ENCODE measurements around the gene POLK.
"Not testable (repeated sequence)": the region's sequence is repeated elsewhere in the genome, so short reads cannot be mapped to it uniquely, and the experiment has no call there.

Gene POLK

DNA sequence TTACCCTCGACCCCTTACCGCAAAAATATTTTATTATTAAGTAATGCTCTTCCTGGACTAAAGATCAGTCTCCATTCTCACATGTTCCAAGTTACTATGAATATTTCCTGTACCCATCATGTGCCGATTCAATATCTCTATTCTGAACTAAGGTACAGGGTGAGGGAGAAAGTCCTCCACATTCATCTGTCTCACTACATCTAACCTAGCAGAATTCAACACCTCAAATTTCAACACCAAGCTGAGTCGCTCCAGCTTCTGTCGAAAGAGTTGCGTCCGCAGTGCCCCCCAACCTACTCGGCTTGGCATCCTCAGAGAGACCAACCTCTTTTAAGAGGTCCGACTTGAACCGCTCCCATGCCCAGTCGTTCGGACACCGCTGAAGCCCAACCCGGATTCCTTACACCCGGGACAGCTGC, 1.3 kb upstream of the POLK start:
- DNase-seq (ENCODE audit: low read depth in 2 of 3, low spot score in 2 of 3): no peak

DNA sequence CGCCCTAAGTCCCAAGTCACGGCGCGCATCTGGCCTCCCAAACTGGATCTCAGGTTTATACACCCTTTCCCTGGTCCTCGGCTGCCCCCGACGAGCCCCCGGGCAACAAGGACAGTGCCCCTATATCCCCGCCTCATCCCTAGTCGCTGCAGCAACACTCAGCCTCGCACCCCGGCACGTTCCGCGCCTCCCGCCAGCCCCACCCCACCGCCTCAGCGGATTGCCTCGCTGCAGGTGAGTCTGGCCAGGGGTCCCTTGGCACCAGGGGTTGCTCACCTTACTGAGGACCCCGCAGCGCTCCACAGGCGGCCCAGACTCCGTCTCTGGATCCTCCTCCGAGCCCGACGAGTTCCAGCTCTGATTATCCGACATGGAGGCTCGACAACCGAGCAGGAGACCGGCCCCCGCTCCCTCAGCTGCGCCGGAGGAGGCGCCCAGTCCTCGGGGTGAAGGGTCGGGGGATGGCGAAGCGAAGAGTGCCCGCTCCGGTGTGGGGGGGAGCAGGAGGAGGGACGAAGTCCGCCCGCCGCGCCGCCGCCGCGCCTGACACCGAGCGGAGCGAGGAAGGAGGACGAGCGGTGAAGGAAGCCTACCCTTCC, 756 bp upstream of the POLK start:
- DNase-seq (ENCODE audit: low read depth in 2 of 3, low spot score in 2 of 3): peak in 2 of 3 experiments; percentile 4 to 17

DNA sequence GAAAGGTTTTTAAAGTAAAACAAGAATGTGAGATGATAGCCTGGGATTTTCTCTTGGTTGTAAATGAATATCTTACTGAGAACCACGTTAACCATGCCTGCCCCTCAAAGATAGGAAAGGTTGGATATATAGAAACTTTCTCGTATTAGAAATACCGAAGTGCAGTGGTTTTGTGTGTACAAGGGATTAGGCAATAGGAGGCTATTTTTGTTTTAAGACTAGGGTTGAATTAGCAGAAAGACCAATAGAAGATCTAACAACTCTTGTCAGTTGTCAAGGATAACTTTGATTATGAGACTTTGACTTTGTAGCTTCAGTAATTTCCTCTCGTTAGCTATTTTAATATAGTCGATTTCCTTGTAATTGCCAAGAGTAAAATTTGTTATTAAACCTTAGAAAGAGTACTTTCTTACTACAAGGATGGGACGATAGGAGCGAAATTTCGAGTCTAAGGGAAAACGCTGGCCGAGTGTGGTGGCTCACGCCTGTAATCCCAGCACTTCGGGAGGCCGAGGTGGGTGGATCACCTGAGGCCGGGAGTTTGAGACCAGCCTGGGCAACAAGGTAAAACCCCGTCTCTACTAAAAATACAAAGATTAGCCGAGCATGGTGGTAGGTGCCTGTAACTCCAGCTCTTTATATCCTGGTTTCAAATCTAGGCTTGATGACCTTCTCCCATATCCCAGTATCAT, 838 bp downstream of the POLK start:
- no peak for DNase-seq (ENCODE audit: low read depth in 2 of 3, low spot score in 2 of 3)

DNA sequence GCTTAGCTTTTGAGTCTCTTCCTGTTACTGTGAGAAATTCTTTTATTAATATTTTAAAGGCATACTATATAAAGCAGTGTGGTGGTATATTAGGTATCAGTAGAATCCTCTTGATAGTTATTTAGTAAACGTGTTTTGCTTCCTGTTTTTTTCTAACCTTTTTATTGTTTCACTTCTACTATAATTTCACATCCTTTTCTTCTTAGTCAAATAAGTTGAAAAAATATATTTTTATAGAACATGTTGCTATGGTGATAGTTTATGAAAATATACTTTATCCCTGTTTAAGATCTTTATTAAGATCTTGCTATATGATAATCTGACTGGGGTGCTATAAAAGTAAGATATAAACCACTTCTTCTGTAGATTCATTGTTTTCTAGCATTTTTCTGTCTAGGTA, 2.1 kb downstream of the POLK start:
- no peak for DNase-seq (ENCODE audit: low read depth in 2 of 3, low spot score in 2 of 3)

DNA sequence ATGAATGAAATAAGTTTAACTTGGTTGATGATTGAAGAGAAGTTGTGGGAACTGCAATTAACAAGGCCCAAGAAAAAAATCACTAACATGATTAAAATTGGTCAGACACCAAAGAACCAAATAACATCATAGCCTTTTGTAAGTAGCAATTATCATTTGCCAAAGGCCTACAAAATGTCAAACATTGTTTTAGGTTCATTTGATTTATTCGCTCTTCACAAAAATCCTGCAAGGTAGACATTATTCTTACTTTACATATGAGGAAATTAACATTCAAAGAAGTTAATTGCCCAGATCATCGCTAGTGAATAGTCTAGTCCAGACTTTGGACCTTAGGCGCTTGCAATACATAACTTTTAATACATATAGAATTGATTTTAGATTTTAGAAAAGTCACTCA, 2.6 kb downstream of the POLK start:
- DNase-seq (ENCODE audit: low read depth in 2 of 3, low spot score in 2 of 3): no peak

DNA sequence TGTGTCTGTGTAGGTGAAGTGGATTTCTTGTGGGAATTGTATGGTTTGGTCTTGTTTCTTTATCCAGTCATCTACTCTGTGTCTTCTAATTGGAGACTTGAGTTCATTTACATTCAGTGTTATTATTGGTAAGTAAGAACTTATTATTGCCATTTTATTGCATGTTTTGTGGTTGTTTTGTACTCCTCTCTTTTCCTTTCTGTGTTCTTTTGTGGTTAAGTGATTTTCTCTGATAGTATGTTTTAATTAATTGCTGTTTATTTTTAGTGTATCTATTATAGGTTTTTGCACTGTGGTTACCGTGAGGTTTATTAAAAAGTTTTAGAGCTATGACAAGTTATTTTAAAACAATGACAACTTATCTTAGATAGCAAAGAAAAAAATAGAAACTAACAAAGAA, 8.1 kb downstream of the POLK start:
- no peak for DNase-seq (ENCODE audit: low read depth in 2 of 3, low spot score in 2 of 3)

DNA sequence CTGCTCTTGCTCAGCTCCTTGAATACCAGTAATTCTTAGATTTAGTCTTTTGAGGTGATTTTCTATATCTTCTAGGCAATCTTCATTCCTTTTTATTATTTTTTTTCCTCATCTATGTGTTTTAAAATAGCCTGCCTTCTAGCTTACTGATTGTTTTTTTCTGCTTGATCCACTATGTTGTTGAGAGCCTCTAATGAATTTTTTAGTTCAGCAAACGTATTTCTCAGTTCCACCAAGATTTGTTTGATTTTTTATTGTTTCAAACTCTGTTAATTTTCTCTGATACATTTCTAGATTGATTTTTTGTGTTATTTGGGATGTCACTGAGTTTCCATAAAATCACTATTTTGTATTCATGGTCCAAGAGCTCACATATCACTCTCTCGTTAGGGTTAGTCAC, 9.5 kb downstream of the POLK start:
- DNase-seq (ENCODE audit: low read depth in 2 of 3, low spot score in 2 of 3): no peak

DNA sequence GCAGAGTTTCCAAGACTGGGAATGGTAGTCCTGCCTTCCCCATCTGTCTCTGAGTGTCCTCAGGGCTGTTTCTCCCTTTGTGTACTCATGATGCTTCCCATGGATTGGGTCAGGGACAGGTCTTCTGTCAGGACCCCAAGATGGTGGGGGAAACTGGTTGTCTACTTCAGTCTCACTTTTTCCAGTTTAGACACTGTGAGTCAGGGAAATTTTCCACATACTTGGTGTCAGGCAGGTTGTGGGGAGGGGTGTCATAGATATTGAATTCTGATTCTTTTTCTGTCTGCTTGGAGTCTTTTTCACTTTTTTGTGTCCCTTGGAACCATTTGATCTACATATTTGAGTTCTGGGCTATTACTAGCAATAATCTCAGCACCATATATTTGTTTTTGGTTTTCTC, 10.3 kb downstream of the POLK start:
- DNase-seq (ENCODE audit: low read depth in 2 of 3, low spot score in 2 of 3): no peak

DNA sequence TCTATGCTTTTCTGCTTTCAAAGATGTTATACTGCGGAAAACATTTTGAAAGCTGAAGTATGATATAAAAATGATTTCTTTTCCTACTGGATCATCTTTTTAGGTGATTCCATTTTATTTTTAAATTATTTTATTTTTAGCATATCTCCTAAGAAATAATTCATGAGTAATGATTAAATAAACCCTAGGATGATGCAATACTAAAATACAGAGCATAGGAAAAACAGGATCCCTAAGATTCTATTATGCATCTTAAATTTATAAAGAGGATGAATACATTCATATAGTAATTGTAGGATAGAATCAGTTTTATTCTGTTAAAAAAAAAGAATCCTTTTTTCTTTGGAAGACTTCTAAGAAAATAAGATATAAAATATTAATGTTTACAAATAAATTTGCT, 10.9 kb downstream of the POLK start:
- no peak for DNase-seq (ENCODE audit: low read depth in 2 of 3, low spot score in 2 of 3)

DNA sequence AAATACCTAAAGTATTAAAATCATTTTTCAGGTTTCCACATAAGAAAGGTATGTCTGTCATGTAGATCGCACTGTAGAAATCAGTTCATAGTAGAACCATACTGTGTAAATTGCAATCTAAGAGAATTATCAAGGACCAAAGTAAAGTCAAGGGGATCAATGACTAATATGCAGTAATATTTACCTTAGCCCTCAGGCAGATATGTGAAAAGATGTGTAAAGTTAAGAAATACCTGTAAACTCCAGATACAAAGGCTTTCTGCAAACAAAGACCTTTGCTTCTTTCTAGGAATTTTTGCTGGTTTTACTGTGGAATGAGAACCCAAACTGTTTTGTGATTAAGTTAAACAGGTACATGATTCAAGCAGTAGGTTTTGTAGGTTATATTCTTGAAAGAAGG, 11.6 kb downstream of the POLK start:
- no peak for DNase-seq (ENCODE audit: low read depth in 2 of 3, low spot score in 2 of 3)

DNA sequence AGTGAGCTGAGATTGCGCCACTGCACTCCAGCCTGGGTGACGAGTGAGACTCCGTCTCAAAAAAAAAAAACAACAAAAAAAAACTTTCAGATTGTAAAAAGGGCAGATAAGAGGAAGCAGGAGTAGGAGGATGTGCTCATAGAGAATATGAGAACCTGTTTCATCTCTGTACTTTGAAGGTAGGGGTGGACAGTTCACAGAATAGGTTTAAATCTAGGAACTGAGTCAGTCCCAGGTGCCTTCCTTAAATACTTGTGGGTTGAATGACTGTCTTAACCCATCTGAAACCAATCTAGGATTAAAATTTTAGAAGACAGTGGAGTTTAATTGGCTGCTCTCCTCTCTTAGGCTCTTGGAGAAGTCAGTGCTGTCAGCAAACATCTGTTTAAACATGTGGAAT, 12.4 kb downstream of the POLK start:
- DNase-seq (ENCODE audit: low read depth in 2 of 3, low spot score in 2 of 3): no peak

DNA sequence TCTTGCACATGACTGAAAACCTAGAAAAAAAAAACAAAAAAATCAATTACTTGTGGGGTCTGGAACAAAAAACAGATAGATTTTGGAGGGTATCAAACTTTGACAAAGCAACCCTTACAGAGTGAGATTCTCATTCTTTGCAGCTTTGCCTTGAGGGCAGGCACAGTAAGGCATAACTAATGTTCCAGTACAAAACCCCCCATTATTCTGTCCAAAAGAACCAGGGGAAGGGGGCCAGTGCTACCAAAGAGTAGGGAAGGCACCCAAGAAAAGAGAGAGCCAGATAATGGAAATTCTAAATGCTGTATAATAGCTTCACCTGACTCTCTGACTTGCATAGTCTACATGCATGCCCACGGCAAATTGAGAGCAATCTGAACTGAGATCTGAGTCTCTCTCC, 12.9 kb downstream of the POLK start:
- DNase-seq (ENCODE audit: low read depth in 2 of 3, low spot score in 2 of 3): no peak

DNA sequence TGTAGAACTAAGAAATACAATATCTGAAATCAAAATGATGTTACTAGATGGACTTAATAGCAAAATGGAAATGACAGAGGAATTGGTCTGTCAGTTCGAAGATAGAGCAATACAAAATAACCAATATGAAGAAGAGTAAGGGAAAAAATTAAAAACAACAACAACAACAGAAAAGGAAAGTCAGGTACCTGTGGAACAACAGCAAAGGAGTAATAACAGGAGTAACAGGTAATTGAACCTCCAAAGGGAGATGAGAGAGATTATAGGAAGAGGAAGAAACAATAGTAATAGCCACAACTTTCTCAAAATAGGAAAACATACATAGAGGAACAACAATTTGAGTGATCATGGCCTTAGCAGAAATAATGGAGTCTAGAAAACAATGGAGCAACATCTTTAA, 13.7 kb downstream of the POLK start:
- DNase-seq (ENCODE audit: low read depth in 2 of 3, low spot score in 2 of 3): no peak

DNA sequence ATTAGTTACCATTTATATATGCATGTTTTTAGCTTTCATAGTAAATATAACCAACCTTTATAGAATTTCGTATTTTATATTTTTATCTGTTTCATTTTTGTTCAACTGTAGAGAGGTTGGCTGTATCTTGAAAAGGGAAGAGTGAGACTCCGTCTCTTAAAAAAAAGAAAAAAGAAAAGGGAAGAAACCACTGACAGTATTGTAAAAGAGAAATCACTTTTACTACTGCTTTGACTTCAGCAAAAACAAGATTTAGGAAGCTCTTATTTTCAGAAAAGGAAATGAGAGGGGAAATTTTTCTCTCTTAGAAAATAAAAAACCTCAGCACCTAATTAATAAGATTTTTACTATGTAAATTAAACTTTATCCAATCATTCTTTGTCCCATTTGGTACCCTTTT, 14.4 kb downstream of the POLK start:
- no peak for DNase-seq (ENCODE audit: low read depth in 2 of 3, low spot score in 2 of 3)

DNA sequence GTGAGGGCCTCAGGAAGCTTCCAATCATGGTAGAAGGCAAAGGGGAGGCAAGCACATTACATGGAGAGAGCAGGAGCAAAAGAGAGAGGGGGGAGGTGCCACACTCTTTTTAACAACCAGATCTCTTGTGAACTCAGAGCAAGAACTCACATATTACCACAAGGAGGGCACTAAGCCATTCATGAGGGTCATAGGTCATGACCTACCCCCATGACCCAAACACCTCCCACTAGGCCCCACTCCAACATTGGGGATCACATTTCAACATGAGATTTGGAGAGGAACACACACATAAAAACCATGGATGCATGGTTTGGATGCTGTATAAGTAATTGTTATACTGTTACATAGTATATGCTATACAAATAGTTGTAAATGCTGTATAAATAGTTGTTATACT, 17.5 kb downstream of the POLK start:
- no peak for DNase-seq (ENCODE audit: low read depth in 2 of 3, low spot score in 2 of 3)

DNA sequence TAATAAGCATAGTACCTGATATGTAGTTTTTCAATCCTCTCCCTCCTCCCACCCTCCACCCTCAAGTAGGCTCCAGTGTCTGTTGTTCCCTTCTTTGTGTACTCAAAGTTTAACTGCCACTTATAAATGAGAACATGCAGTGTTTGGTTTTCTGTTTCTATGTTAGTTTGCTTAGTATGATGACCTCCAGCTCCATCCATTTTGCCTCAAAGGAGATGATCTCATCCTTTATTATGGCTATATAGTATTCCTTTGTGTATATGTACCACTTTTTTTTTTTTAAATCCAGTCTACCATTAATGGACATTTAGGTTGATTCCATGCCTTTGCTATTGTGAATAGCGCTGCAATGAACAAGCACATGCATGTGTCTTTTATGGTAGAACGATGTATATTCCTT, 20.5 kb downstream of the POLK start:
- no peak for DNase-seq (ENCODE audit: low read depth in 2 of 3, low spot score in 2 of 3)

DNA sequence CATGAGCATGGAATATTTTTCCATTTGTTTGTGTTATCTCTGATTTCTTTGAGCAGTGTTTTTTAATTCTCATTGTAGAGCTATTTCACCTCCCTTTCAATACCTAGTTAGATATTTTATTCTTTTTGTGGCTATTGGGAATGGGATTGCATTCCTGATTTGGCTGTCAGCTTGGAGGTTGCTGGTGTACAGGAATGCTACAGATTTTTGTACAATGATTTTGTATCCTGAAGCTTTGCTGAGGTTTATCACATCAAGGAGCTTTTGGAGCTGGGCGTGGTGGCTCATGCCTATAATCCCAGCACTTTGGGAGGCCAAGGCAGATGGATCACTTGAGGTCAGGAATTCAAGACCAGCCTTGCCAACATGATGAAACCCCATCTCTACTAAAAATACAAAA, 22.0 kb downstream of the POLK start:
- DNase-seq (ENCODE audit: low read depth in 2 of 3, low spot score in 2 of 3): not testable (repeated sequence)

DNA sequence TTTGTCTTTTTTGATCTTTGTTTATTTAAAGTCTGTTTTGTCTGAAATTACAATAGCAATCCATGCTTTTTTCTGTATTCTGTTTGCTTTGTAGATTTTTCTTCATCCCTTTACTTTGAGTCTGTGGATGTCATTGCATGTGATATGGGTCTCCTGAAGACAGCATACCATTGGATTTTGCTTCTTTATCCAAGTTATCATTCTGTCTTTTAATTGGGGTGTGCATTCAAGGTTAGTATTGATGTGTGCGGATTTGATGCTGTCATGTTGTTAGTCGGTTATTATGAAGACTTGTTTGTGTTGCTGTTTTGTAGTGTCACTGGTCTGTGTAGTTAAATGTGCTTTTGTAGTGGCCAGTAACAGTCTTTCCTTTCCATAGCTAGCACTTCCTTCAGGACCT, 23.0 kb downstream of the POLK start:
- no peak for DNase-seq (ENCODE audit: low read depth in 2 of 3, low spot score in 2 of 3)

DNA sequence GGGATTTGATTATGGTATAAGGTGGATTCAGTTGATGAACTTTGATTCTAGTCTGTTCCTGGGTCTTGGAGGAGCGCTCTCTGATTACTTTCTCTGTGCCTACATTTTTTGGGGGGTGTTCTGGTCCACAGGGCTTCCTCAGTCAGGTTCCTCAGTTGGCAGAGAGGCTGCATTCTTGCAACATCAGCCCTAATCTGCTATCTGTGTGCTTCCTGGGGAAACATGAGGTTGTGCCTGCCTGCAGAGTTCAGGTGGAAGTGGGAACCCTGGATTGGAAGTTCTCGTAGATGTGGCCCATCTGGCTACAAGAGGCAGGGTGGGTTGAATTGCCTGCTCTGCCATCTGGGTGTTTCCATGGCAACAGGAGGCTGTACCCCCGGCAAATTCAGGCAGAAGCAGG, 24.5 kb downstream of the POLK start:
- no peak for DNase-seq (ENCODE audit: low read depth in 2 of 3, low spot score in 2 of 3)

DNA sequence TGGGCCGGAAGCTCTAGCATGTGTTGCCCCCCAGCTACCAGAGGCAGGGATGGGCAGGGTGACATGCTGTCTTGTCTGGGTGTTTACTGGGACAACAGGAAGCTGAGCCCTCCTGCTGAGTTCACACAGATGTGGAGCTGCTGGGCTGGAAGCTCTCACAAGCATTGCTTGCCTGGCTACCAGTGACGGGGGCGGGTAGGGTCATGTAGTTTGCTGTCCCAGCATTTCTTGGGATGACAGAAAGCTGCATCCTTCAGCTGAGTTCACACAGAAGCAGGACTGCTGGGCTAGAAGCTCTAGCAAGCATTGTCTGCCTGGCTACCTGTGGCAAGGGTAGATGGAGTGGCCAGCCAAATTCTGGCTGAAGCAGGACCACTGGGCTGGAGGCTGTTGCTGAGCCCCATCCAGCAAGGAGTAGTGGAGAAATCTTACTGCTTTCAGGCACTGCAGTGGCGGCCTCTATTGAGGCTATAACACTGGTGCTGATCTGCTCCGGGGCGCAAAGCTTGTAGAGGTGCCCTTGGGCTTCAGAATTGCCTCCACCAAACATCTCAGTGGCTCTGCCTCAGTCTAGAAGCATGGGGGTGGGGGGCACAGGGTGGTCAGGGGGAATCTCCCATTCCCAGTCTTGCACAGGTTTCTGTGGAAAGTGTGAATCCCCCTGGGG, 25.1 kb downstream of the POLK start:
- no peak for DNase-seq (ENCODE audit: low read depth in 2 of 3, low spot score in 2 of 3)

DNA sequence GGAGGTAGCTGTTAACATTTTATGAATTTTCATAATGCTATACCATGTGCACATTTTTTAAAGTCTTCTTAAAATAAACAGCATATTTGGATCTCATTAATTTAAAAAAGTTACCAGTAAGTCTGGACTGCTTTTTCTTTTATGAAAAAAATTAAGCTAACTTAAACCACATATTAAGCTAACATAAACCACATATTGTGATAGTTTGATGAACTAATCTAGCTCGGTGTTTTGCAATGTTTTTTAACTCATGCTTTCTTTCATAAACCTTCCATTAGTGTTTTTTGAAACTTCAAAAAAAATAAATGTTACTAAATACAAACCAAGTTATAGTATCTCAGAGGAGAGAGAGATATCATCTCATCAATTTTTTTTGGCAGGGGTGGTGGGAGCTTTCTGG, 26.5 kb downstream of the POLK start:
- no peak for DNase-seq (ENCODE audit: low read depth in 2 of 3, low spot score in 2 of 3)

DNA sequence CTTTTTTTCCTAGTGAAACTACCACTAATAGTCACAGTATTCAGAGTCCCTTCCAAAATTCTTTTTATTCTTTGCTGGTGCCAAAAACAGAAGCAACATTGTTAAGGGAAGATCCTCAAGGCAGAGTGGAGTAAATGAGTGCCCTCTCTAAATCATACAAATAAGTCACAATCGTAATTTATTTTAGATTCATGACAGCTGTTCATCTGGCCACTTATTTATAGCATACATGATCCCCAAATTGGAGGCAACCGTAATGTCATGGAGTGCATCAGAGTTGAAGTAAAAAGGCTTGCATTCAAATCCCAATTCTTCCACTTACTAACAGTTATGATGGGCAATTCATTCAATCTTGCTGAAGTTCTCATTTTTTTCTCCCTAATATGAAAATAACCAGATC, 33.4 kb downstream of the POLK start:
- DNase-seq (ENCODE audit: low read depth in 2 of 3, low spot score in 2 of 3): no peak

DNA sequence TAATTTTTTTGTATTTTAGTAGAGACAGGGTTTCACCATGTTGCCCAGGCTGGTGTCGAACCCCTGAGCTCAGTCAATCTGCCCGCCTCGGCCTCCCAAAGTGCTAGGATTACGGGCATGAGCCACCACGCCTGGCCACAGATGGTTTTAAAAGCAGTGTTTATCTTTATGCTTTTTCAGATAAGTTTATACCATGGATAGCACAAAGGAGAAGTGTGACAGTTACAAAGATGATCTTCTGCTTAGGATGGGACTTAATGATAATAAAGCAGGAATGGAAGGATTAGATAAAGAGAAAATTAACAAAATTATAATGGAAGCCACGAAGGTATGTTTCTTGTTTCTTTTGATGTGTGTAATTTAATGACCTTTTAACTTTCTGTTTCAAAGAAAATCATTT, 35.1 kb downstream of the POLK start:
- DNase-seq (ENCODE audit: low read depth in 2 of 3, low spot score in 2 of 3): no peak
